Endothelial cell of umbilical vein (primary cell): ENCODE data around the gene PKDREJ. TPM values are rescaled to one million over a fixed set of nuclear protein-coding genes. Genes with fewer than 3 reads are reported as not detected.

Source experiments
- BruUV-seq: library from RNA; stranded (reverse); fragments of 400-500 nt; replicated peaks from 2 replicates; lab custom pipeline; 2021; lab: Mats Ljungman, UMichigan
- CTCF ChIA-PET: fragments of 300-600, 350-600 bp; sonication (Branson Sonifier 250); formaldehyde crosslinking; loops from one replicate; lab custom pipeline; 2021; ENCODE audit warnings: antibody characterized with exemption, inconsistent platforms; lab: Charles Lee
- POLR2A ChIA-PET: fragments of 300-600, 350-600 bp; sonication (Branson Sonifier 250); formaldehyde crosslinking; loops from one replicate; lab custom pipeline; 2021; ENCODE audit warnings: antibody characterized with exemption, inconsistent platforms; lab: Charles Lee
- DNase-seq: peaks from one replicate; pipeline ENCODE4 v3.0.0-alpha.2; 2011; ENCODE audit warnings: low read depth, low spot score
- FAIRE-seq: peaks from 2 replicates; lab custom pipeline; 2011; peaks lifted over from hg19 to GRCh38; lab: Jason Lieb, UNC
- H2AFZ ChIP-seq: 2 replicates; pipeline ENCODE4 v1.6.0; 2012; ENCODE audit warnings: low read depth, low read length, control low read depth, inconsistent platforms
- H3K27ac ChIP-seq: 2 replicates; pipeline ENCODE4 v1.5.1; 2011; ENCODE audit warnings: low read depth, mild to moderate bottlenecking, control low read depth, low read length, moderate library complexity; ENCODE audit not compliant: insufficient read depth
- H3K27me3 ChIP-seq, 2 experiments: 2 replicates each; pipeline versions ENCODE4 v1.6.0 to v1.6.1; 2011; ENCODE audit warnings: low read length in 2 of 2, mixed read lengths in 1 of 2; ENCODE audit not compliant: control insufficient read depth in 2 of 2, insufficient read depth in 2 of 2
- H3K36me3 ChIP-seq, 2 experiments: 2 replicates in 1 of 2; 3 replicates in 1 of 2; pipeline ENCODE4 v1.5.1; 2011; ENCODE audit warnings: low read length in 2 of 2, mild to moderate bottlenecking in 1 of 2, moderate library complexity in 1 of 2; ENCODE audit not compliant: control insufficient read depth in 2 of 2, insufficient read depth in 2 of 2; ENCODE audit errors: extremely low read depth in 1 of 2
- H3K4me1 ChIP-seq: 3 replicates; pipeline ENCODE4 v1.5.1; 2011; ENCODE audit warnings: mild to moderate bottlenecking, low read length; ENCODE audit not compliant: control insufficient read depth, insufficient read depth; ENCODE audit errors: extremely low read depth
- H3K4me2 ChIP-seq: 2 replicates; pipeline ENCODE4 v1.6.1; 2011; ENCODE audit warnings: low read length, control low read depth, mixed read lengths; ENCODE audit not compliant: insufficient read depth
- H3K4me3 ChIP-seq, 3 experiments: fragments of 200-600 bp in 1 of 3; sonication (generic), shearing (Covaris generic) in 1 of 3; replicated peaks in 1 of 3; 2 replicates each; pipeline ENCODE4 v1.5.1; 2011 to 2016; ENCODE audit warnings: control low read depth in 3 of 3, low read length in 3 of 3, mild to moderate bottlenecking in 2 of 3, inconsistent platforms in 1 of 3, low read depth in 1 of 3, moderate library complexity in 1 of 3; ENCODE audit not compliant: insufficient read depth in 1 of 3
- H3K79me2 ChIP-seq: 2 replicates; pipeline ENCODE4 v1.6.0; 2012; ENCODE audit warnings: low read length, inconsistent platforms; ENCODE audit not compliant: control insufficient read depth, insufficient read depth
- H3K9ac ChIP-seq: replicated peaks from 2 replicates; pipeline ENCODE3; 2011; ENCODE audit warnings: low read length, control low read depth; ENCODE audit not compliant: insufficient read depth; ENCODE audit errors: extremely low read depth
- H3K9me1 ChIP-seq: replicated peaks from 3 replicates; pipeline ENCODE4 v1.6.0; 2011; ENCODE audit warnings: mild to moderate bottlenecking, low read length; ENCODE audit not compliant: control insufficient read depth, insufficient read depth; ENCODE audit errors: extremely low read depth
- H3K9me3 ChIP-seq: replicated peaks from 2 replicates; pipeline ENCODE4 v1.5.1; 2012; ENCODE audit warnings: low read length, inconsistent platforms; ENCODE audit not compliant: control insufficient read depth, insufficient read depth
- H4K20me1 ChIP-seq: replicated peaks from 2 replicates; pipeline ENCODE3; 2011; ENCODE audit warnings: mild to moderate bottlenecking, low read length; ENCODE audit not compliant: control insufficient read depth, insufficient read depth; ENCODE audit errors: extremely low read depth
- CTCF ChIP-seq, 2 donors: IDR thresholded peaks; 1 replicate in 1 of 2; 2 replicates in 1 of 2; pipeline ENCODE4 v1.5.1; 2011; ENCODE audit warnings: low read length in 2 of 2, mild to moderate bottlenecking in 2 of 2, moderate library complexity in 2 of 2, control low read depth in 1 of 2, inconsistent platforms in 1 of 2, low read depth in 1 of 2; ENCODE audit not compliant: insufficient read depth in 1 of 2; ENCODE audit errors: extremely low read depth in 1 of 2
- EZH2 ChIP-seq: IDR thresholded peaks from 2 replicates; pipeline ENCODE4 v1.6.1; 2012; ENCODE audit warnings: borderline replicate concordance, low read depth, mild to moderate bottlenecking, moderate library complexity, low read length, inconsistent platforms; ENCODE audit not compliant: severe bottlenecking
- FOS ChIP-seq: IDR thresholded peaks from 2 replicates; pipeline ENCODE4 v1.6.1; 2011; ENCODE audit warnings: mild to moderate bottlenecking, low read length, moderate library complexity, borderline replicate concordance; ENCODE audit not compliant: insufficient read depth
- GATA2 ChIP-seq: IDR thresholded peaks from 2 replicates; pipeline ENCODE4 v1.7.0; 2011; ENCODE audit warnings: low read depth, mild to moderate bottlenecking, moderate library complexity, mixed read lengths, low read length; ENCODE audit not compliant: insufficient read length, insufficient read depth
- JUN ChIP-seq: IDR thresholded peaks from 2 replicates; pipeline ENCODE4 v1.6.1; 2011; ENCODE audit warnings: borderline replicate concordance, low read depth; ENCODE audit not compliant: insufficient read length, insufficient read depth
- MAX ChIP-seq: IDR thresholded peaks from 2 replicates; pipeline ENCODE4 v1.6.1; 2011; ENCODE audit not compliant: insufficient read depth, insufficient read length
- MYC ChIP-seq: IDR thresholded peaks from one replicate; pipeline ENCODE4 v1.6.1; 2011; ENCODE audit warnings: mild to moderate bottlenecking, low read depth, low read length
- POLR2A ChIP-seq: IDR thresholded peaks from 2 replicates; pipeline ENCODE4 v1.6.1; 2012; ENCODE audit warnings: low read depth, mild to moderate bottlenecking, control low read depth, low read length
- POLR2AphosphoS5 ChIP-seq: IDR thresholded peaks from 2 replicates; pipeline ENCODE4 v1.6.1; 2012; ENCODE audit warnings: low read depth, mild to moderate bottlenecking, control low read depth, low read length, moderate library complexity; ENCODE audit not compliant: insufficient read depth
- dilution Hi-C: fragments of 300-500 bp; cut with MboI; formaldehyde crosslinking; loops from one replicate; pipeline ENCODE4 v1.15.0; 2019; ENCODE audit warnings: low sequenced_read_pairs; ENCODE audit not compliant: extremely low pct_ligation_motif_present
- intact Hi-C: fragments of 100-400 bp; cut with micrococcal nuclease; formaldehyde crosslinking; loops from one replicate; pipeline ENCODE4 v1.10.0; 2022
- polyA plus RNA-seq, 4 experiments: library from polyadenylated mRNA; depleted of rRNA in 3 of 4; stranded (reverse) in 3 of 4; unstranded in 1 of 4; fragments of >200 nt; gene quantifications; 2 replicates each; pipeline versions ENCODE4 v1.2.1 to v1.2.3, GENCODE V29; 2011 to 2012; ENCODE audit warnings: missing spikeins in 1 of 4
- total RNA-seq: library from RNA; stranded (reverse); gene quantifications from 2 replicates; pipeline ENCODE4 v1.2.3, GENCODE V29; 2021

PKDREJ gene
- total and polyA plus RNA-seq, 2 donors (not counting 3 experiments of a cell fraction or from before 2014, with no cell fraction given) = not detected

- no peak for DNase-seq
- TF ChIP-seq GATA2 (no peak), MYC (no peak), EZH2 (no peak), JUN (no peak), FOS (no peak), MAX (no peak), POLR2AphosphoS5 (no peak), CTCF (IDR thresholded peaks at IDR 0.05; ENCODE audit: extremely low read depth in 1 of 2, insufficient read depth in 1 of 2, low read depth in 1 of 2, low read length in 2 of 2) (no peak), POLR2A (no peak)
- Histone ChIP-seq H3K79me2 (no peaks in the 10 kb centered on the region), H3K4me3 (no peak overlapping the region), H3K4me1 (no peaks in the 10 kb centered on the region), H3K36me3 (no peaks in the 10 kb centered on the region), H3K9ac (no peak overlapping the region), H2AFZ (no peak overlapping the region), H3K9me3 (no peaks in the 10 kb centered on the region), H3K4me2 (no peak overlapping the region), H4K20me1 (no peaks in the 10 kb centered on the region), H3K9me1 (no peaks in the 10 kb centered on the region), H3K27ac (no peak overlapping the region), H3K27me3 (no peaks in the 10 kb centered on the region)
- ChIA-PET POLR2A (interaction anchor here (0.5 kb wide), 1 partner anchor 583 kb away, joined by 4 read pairs; no protein-coding TSS in a partner anchor), CTCF (interaction anchor here (0.7 kb wide), 1 partner anchor 125 kb away, joined by 3 read pairs; no protein-coding TSS in a partner anchor)
- dilution Hi-C loops (no loop called here), intact Hi-C loops (no loop called here)
- no TSS peak for BruUV-seq
- FAIRE-seq = no peak
These were observed 21.6 kb downstream of the PKDREJ start for GRCh38 chr22:46241396-46242007.
